GM12892 (cell line): ENCODE data around the gene CTAGE15.
"Not testable (repeated sequence)": the region's sequence is repeated elsewhere in the genome, so short reads cannot be mapped to it uniquely, and the experiment has no call there.

ENCODE experiments used
- POLR2A ChIP-seq: IDR thresholded peaks from 2 replicates; pipeline ENCODE4 v1.6.1; 2011; ENCODE audit warnings: low read depth, low read length, control low read depth
- POLR2AphosphoS5 ChIP-seq: IDR thresholded peaks from 2 replicates; pipeline ENCODE4 v1.6.1; 2011; ENCODE audit warnings: low read depth, low read length, control low read depth

DNA sequence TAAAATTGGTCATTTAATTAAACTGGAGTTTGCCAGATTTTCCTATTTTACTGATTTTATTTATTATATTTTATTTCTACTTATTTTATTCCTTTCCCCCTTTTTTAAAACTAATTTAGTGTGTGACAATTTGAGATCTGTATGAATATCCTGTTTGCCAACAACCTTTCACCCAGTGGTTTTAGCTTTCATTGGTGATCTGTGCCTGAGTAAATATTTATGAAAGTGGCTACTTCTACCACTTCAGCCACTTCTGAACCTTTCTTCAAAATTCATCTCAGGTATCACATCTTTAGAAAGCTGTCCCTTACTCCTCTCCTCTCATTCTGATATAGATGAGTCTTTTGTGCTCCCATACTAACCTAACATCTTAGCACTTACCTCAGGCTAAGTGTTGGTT lies 18.3 kb downstream of the CTAGE15 start:
- not testable (repeated sequence) for TF ChIP-seq POLR2AphosphoS5, POLR2A
